A549 (cell line): ENCODE results near the gene ESPN.

ENCODE experiments used
- EP300 ChIP-seq, 2 experiments: fragments of >200 bp; sonication (Bioruptor Twin); formaldehyde crosslinking; IDR thresholded peaks; 2 replicates in 1 of 2; 3 replicates in 1 of 2; pipeline ENCODE4 v1.6.1; 2016 to 2017
- FOSL2 ChIP-seq, 2 experiments: fragments of 450-650 bp in 1 of 2; fragments of >200 bp in 1 of 2; sonication (Bioruptor Twin) in 1 of 2; formaldehyde crosslinking; IDR thresholded peaks; 2 replicates each; pipeline versions ENCODE4 v1.5.0 to v1.6.1; 2016 to 2020; ENCODE audit warnings: mild to moderate bottlenecking in 1 of 2, moderate library complexity in 1 of 2
- KDM1A ChIP-seq: fragments of 200-600 bp; sonication (generic); IDR thresholded peaks from 2 replicates; pipeline ENCODE4 v1.6.1; 2016; ENCODE audit warnings: low read depth, mild to moderate bottlenecking
- KDM5A ChIP-seq: fragments of 200-600 bp; sonication (generic); IDR thresholded peaks from 2 replicates; pipeline ENCODE4 v1.6.1; 2016; ENCODE audit warnings: antibody characterized with exemption, mild to moderate bottlenecking
- MAFK ChIP-seq: fragments of 450-650 bp; IDR thresholded peaks from 2 replicates; pipeline ENCODE4 v1.6.1; 2014; ENCODE audit not compliant: partially characterized antibody
- MYC ChIP-seq: IDR thresholded peaks from 2 replicates; pipeline ENCODE4 v1.6.1; 2012; ENCODE audit warnings: mild to moderate bottlenecking, inconsistent platforms, low read length, improper control_type of control experiment, borderline replicate concordance
- POLR2A ChIP-seq: IDR thresholded peaks from 2 replicates; pipeline ENCODE4 v1.6.1; 2012; ENCODE audit warnings: mild to moderate bottlenecking, low read length
- REST ChIP-seq: fragments of 200-600 bp; sonication (generic); IDR thresholded peaks from 2 replicates; pipeline ENCODE4 v1.6.1; 2016; ENCODE audit warnings: antibody characterized with exemption, mild to moderate bottlenecking, moderate library complexity
- SMC3 ChIP-seq: fragments of >200 bp; sonication (Bioruptor Twin); formaldehyde crosslinking; IDR thresholded peaks from 3 replicates; pipeline ENCODE4 v1.6.1; 2018; ENCODE audit warnings: inconsistent platforms
- ZNF302 ChIP-seq: fragments of 250-450 bp; sonication (Bioruptor Pico); IDR thresholded peaks from 2 replicates; pipeline ENCODE4 v1.9.0; 2021; ENCODE audit warnings: inconsistent platforms, mild to moderate bottlenecking, moderate library complexity
- TF ChIP-seq, protein P1 (sequence below): fragments of >200 bp; sonication (Bioruptor Twin); formaldehyde crosslinking; IDR thresholded peaks from 3 replicates; pipeline ENCODE4 v1.5.1; 2016

- TF ChIP-seq POLR2A, result no peak
- no peak for TF ChIP-seq KDM1A
- TF ChIP-seq, protein P1, sequence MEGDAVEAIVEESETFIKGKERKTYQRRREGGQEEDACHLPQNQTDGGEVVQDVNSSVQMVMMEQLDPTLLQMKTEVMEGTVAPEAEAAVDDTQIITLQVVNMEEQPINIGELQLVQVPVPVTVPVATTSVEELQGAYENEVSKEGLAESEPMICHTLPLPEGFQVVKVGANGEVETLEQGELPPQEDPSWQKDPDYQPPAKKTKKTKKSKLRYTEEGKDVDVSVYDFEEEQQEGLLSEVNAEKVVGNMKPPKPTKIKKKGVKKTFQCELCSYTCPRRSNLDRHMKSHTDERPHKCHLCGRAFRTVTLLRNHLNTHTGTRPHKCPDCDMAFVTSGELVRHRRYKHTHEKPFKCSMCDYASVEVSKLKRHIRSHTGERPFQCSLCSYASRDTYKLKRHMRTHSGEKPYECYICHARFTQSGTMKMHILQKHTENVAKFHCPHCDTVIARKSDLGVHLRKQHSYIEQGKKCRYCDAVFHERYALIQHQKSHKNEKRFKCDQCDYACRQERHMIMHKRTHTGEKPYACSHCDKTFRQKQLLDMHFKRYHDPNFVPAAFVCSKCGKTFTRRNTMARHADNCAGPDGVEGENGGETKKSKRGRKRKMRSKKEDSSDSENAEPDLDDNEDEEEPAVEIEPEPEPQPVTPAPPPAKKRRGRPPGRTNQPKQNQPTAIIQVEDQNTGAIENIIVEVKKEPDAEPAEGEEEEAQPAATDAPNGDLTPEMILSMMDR, result no peak
- TF ChIP-seq FOSL2 (IDR thresholded peaks at IDR 0.05), result no peak
- no peak for TF ChIP-seq FOSL2 (CRISPR knock-in tag; IDR thresholded peaks at IDR 0.05)
- no peak for TF ChIP-seq REST
- TF ChIP-seq MAFK, result no peak
- no peak for TF ChIP-seq EP300 (IDR thresholded peaks at IDR 0.05)
- no peak for TF ChIP-seq KDM5A
- no peak for TF ChIP-seq MYC
- TF ChIP-seq ZNF302, result no peak
- TF ChIP-seq SMC3, result no peak
These were observed 5.2 kb upstream of the ESPN start for GRCh38 chr1:6419397-6419803.
